Breast epithelium (tissue), 3 donors: ENCODE results near the gene TEAD3.

Source experiments
- POLR2A ChIP-seq: fragments of 450-650 bp; IDR thresholded peaks from one replicate; pipeline ENCODE4 v1.6.1; 2016; ENCODE audit warnings: antibody characterized with exemption, mild to moderate bottlenecking, moderate library complexity
- POLR2AphosphoS5 ChIP-seq, 3 donors: sonication (generic); formaldehyde crosslinking; IDR thresholded peaks; one replicate each; pipeline ENCODE4 v1.6.1; 2017; ENCODE audit warnings: antibody characterized with exemption in 3 of 3
- TF ChIP-seq, protein P1 (sequence below), 3 donors: fragments of 450-650 bp; IDR thresholded peaks; one replicate each; pipeline ENCODE4 v1.5.1; 2016 to 2017; ENCODE audit warnings: antibody characterized with exemption in 3 of 3, mild to moderate bottlenecking in 3 of 3, moderate library complexity in 3 of 3

DNA sequence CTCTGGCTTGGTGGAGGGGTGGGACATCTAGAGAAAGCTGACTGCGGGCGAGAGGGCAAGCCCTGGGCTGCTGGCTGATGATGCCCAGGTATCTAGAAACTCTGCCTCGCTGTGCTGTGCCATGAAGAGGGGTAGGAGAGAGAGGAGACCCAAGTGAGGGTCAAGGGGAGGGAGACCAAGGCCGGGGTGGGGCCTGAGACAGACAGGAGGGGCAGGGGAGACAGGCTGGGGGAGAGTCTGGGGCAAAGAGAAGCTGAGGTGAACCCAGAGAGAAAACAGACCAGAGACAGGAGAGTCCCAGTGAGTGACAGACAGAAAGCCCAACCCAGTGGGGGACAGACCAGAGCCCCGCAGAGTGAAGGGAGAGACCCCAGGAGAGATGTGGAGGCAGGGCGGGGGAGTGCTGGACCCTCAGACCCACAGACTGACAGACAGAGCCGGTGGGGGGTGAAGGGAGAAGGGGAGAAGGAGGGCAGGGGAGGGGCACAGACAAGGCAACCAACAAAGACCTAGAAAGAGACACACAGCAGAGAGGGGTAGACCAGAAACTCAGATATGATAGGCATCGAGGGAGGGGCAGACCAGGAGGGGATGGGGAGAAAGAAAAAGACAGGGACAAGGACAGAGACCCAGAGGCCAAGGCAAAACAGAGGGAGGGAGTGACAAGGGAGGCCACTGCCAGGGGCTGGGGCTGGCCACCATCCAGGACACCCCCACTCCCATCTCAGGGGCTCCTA, 5.9 kb downstream of the TEAD3 start:
- TF ChIP-seq, protein P1, sequence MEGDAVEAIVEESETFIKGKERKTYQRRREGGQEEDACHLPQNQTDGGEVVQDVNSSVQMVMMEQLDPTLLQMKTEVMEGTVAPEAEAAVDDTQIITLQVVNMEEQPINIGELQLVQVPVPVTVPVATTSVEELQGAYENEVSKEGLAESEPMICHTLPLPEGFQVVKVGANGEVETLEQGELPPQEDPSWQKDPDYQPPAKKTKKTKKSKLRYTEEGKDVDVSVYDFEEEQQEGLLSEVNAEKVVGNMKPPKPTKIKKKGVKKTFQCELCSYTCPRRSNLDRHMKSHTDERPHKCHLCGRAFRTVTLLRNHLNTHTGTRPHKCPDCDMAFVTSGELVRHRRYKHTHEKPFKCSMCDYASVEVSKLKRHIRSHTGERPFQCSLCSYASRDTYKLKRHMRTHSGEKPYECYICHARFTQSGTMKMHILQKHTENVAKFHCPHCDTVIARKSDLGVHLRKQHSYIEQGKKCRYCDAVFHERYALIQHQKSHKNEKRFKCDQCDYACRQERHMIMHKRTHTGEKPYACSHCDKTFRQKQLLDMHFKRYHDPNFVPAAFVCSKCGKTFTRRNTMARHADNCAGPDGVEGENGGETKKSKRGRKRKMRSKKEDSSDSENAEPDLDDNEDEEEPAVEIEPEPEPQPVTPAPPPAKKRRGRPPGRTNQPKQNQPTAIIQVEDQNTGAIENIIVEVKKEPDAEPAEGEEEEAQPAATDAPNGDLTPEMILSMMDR (IDR thresholded peaks at IDR 0.05): no peak
- TF ChIP-seq POLR2A (no peak), POLR2AphosphoS5 (IDR thresholded peaks at IDR 0.05) (no peak)
